Epithelial cell of proximal tubule (primary cell): Measurements from ENCODE around the gene GPER1. TPM values are rescaled to one million over a fixed set of nuclear protein-coding genes. Genes with fewer than 3 reads are reported as not detected.

ENCODE experiments used
- DNase-seq: peaks from one replicate; pipeline ENCODE4 v3.0.0-alpha.2; 2011; ENCODE audit warnings: low read depth
- H3K4me3 ChIP-seq: 2 replicates; pipeline ENCODE4 v1.5.1; 2011; ENCODE audit warnings: low read depth, mild to moderate bottlenecking, low read length
- total RNA-seq: library from RNA; depleted of rRNA; stranded (reverse); fragments of >200 nt; gene quantifications from 2 replicates; pipeline ENCODE4 v1.2.3, GENCODE V29; 2015
- TF ChIP-seq, protein P1 (sequence below): conservative IDR thresholded peaks from 2 replicates; pipeline ENCODE4 v1.5.1; 2012; ENCODE audit warnings: low read depth, mild to moderate bottlenecking, low read length

The GPER1 gene
- total RNA-seq, 1 donor from 2014 or later: 0.81 TPM

DNA sequence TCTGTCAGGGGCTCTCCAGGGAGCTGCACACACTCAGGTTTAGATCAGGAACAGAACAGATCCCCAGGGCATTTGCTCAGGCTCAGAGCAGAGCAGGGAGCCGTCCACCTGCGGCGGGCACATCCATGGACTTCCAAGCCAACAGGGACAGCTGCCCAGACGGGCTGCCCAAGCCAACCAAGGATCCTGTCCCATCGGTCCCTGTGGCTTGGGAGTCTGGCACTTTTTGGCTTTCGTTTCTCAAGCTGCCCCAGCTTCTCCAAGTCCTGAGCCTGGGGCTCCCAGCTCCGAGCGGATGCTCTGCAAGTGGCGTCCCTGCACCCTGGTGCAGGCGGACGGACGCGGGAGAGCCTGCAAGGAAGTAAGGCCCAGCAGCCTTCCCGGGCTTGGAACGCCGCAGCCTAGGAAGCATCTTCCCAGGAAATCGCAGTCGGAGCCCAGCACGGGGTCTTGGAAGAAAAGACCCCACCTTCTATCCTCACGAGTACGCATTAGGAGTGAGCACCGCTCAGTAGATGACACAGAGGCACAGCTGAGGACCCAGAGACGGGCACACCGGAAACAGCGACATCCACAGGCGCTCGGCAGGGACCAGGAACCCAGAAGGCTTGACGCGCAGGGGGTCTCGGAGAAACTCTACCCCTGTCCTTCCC, 37.5 kb upstream of the GPER1 start:
- TF ChIP-seq, protein P1, sequence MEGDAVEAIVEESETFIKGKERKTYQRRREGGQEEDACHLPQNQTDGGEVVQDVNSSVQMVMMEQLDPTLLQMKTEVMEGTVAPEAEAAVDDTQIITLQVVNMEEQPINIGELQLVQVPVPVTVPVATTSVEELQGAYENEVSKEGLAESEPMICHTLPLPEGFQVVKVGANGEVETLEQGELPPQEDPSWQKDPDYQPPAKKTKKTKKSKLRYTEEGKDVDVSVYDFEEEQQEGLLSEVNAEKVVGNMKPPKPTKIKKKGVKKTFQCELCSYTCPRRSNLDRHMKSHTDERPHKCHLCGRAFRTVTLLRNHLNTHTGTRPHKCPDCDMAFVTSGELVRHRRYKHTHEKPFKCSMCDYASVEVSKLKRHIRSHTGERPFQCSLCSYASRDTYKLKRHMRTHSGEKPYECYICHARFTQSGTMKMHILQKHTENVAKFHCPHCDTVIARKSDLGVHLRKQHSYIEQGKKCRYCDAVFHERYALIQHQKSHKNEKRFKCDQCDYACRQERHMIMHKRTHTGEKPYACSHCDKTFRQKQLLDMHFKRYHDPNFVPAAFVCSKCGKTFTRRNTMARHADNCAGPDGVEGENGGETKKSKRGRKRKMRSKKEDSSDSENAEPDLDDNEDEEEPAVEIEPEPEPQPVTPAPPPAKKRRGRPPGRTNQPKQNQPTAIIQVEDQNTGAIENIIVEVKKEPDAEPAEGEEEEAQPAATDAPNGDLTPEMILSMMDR: no peak
- no peak for DNase-seq
- no peak overlapping the region for H3K4me3 ChIP-seq

DNA sequence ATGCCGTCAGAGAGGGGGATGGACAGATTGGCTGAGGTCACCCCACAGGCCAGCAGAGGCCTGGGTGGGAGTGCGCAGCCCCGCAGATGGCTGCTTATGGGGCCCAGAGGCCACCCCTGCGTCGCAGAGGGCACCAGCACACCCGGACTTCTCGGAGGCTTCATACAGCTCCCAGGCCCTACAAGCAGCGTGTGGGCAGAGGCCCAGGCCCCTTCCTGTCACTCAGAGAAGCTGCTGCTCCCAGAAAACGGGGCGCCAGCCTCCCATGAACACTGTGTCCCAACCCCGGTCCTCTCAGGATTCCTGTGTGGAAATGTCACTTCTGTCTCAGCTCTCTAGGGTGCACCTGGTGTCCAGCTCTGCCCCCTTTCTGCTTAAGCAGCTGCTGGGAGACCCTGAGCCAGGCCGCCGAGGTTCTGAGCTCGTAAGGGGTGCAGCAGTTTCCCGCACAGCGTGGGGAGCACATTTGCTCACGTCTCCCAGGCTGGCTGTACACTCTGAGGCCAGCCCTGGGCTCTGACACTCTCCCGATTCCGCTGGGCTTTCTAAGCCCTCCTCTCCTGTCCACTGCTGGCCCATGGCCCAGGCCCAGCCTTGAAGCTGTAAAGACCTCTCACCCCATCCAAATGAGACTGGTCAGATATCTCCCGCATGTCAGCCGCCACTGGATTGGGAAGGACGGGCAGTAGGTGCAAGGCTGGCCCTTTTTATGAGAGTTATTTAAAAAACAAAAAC, 36.8 kb upstream of the GPER1 start:
- no peak overlapping the region for H3K4me3 ChIP-seq
- TF ChIP-seq, protein P1: no peak
- DNase-seq: no peak

DNA sequence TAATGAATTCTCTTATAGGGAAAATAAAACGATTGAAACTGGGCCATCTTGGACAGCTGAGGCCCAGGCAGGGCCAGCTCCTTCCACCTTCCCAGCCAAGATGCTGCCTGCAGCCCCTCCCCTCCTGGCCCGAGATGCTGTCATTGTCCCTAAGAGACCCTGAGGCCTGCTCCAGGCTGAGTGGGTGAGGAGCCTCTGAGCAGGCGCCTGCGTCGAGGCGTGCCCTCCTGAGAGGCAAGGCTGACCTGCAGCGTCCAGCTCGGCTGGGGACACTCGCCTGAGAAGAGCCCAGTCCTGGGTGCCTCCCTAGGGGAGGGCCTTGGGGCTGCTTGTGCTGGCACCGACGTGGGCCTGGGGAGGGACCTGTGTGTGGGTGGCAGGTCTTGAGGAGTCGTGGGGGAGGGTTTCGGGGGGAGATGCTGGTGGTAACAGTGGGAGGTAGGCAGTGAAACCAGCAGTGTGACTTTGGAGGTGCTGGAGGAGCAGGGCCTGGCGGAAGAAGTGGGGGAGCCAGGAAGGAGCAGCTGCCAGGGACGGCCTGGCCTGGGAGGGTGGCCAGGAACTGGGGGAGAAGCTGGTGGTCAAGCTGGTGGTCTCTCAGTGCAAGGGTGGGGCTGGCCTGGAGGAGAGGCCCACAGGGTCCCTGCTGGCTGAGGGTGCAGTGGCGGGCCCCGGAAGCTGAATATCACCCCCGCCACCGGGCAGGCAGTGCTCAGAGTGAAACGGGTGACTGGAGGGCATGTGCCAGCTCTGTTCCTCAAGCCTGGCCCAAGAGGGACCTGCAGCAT, 35.7 kb upstream of the GPER1 start:
- DNase-seq: no peak
- no peak overlapping the region for H3K4me3 ChIP-seq
- TF ChIP-seq, protein P1: no peak

DNA sequence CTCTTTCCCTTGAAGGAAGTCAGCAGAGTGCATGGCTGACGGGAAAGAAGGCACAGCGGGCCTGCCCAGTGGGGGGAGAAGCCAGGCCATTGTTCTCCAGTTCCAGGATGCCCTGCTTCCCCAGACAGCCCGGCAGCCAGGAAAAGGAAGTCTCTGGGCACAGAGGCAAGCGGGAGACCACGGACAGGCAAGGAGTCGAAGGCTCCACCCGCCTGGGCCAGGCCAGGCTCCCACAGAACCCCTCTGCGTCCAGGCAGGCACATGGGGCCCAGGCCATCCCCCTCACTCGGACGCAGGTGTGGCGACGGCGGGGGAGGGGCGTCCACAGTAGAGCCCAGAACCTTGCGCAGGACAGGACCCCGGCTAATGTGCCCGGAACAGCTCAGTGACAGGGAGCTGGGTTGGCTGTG, 34.9 kb upstream of the GPER1 start:
- H3K4me3 ChIP-seq: no peak overlapping the region
- TF ChIP-seq, protein P1: no peak
- DNase-seq: no peak

DNA sequence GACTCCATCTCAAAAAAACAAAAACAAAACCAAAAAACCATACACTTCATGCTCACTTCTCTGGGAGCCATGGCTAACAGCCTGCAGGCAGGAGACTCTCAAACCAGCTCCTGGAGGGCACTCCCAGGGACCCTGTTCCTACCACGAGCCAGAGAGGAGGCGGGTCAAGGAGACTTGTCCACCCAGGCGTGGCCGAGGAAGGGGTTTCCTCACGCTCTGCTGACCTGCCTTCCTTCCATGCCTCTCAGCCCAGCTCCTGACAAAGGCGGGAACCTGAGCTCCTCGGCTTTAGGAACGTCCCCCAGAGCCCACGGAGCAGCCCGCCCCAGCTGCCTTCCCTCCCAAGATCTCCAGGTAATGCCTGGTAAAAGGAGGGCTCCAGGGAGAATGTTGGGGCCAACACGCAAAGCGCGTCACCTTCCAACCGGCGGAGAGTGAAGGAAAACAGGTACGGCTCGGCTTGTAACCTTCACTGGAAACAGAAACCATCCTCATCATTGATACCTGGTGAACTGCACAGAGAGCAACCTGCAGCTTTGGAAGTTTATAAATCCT, 34.0 kb upstream of the GPER1 start:
- no peak for DNase-seq
- TF ChIP-seq, protein P1: no peak
- no peak overlapping the region for H3K4me3 ChIP-seq

DNA sequence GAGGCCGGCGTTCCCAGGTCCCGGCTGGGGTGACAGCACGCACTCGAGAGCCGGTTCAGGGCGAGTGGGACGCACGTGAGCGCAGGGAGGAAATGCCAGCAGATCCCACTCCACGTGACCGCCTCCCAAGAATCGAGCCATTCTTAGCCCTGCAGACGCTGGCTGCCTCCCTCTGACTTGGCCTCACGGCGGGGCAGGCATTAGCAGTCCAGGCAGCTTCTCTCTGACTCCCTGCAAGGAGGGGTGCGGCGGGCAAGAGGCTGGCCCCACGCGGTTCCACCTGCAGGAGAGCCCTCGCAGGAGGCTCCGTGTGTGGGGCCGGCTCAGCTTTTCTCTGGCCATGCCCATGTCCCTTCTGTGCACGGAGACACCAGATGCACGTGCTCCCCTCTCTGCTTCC, 33.5 kb upstream of the GPER1 start:
- DNase-seq: no peak
- H3K4me3 ChIP-seq: no peak overlapping the region
- TF ChIP-seq, protein P1: no peak
